MM.1S (cell line): ENCODE data around the gene KLHL35.

ENCODE experiments used
- DNase-seq: peaks from one replicate; pipeline ENCODE4 v3.0.0-alpha.2; 2015
- H2AFZ ChIP-seq: fragments of 300-600 bp; sonication (generic); 2 replicates; pipeline ENCODE4 v1.6.0; 2016; ENCODE audit warnings: antibody characterized with exemption, low read length
- H3F3A ChIP-seq: fragments of 300-600 bp; sonication (generic); 2 replicates; pipeline ENCODE4 v1.6.1; 2016; ENCODE audit warnings: mild to moderate bottlenecking, antibody characterized with exemption, low read length, moderate library complexity, mixed read lengths; ENCODE audit not compliant: insufficient read depth
- H3K27ac ChIP-seq: fragments of 300-600 bp; sonication (generic); 2 replicates; pipeline ENCODE4 v1.5.1; 2016; ENCODE audit warnings: mild to moderate bottlenecking, low read length
- H3K27me3 ChIP-seq: fragments of 300-600 bp; sonication (generic); replicated peaks from 2 replicates; pipeline ENCODE4 v1.6.0; 2016; ENCODE audit warnings: low read length; ENCODE audit not compliant: insufficient read depth
- H3K36me3 ChIP-seq: fragments of 300-600 bp; sonication (generic); replicated peaks from 2 replicates; pipeline ENCODE4 v1.6.1; 2016; ENCODE audit warnings: mild to moderate bottlenecking, low read length, mixed read lengths; ENCODE audit not compliant: insufficient read depth
- H3K4me1 ChIP-seq: fragments of 300-600 bp; sonication (generic); 2 replicates; pipeline ENCODE4 v1.6.1; 2016; ENCODE audit warnings: low read length, mixed read lengths
- H3K4me2 ChIP-seq: fragments of 300-600 bp; sonication (generic); 2 replicates; pipeline ENCODE4 v1.6.0; 2016; ENCODE audit warnings: low read depth, low read length
- H3K4me3 ChIP-seq: fragments of 300-600 bp; sonication (generic); 2 replicates; pipeline ENCODE4 v1.5.1; 2016; ENCODE audit warnings: low read length, mixed read lengths
- H3K79me2 ChIP-seq: fragments of 300-600 bp; sonication (generic); 2 replicates; pipeline ENCODE4 v1.6.1; 2016; ENCODE audit warnings: mixed run types, low read length, mixed read lengths
- H3K9ac ChIP-seq: fragments of 300-600 bp; sonication (generic); 2 replicates; pipeline ENCODE4 v1.6.1; 2016; ENCODE audit warnings: low read length, mixed read lengths
- H3K9me2 ChIP-seq: fragments of 300-600 bp; sonication (generic); replicated peaks from 2 replicates; pipeline ENCODE4 v1.6.1; 2016; ENCODE audit warnings: mild to moderate bottlenecking, low read length, mixed read lengths; ENCODE audit not compliant: insufficient read depth
- H3K9me3 ChIP-seq: fragments of 300-600 bp; sonication (generic); replicated peaks from 2 replicates; pipeline ENCODE4 v1.6.1; 2016; ENCODE audit warnings: mild to moderate bottlenecking, low read length, mixed read lengths; ENCODE audit not compliant: insufficient read depth
- H4K20me1 ChIP-seq: fragments of 300-600 bp; sonication (generic); 2 replicates; pipeline ENCODE4 v1.6.1; 2016; ENCODE audit warnings: mild to moderate bottlenecking, low read length, moderate library complexity, mixed read lengths; ENCODE audit not compliant: insufficient read depth
- CTCF ChIP-seq: fragments of 300-600 bp; sonication (generic); IDR thresholded peaks from 2 replicates; pipeline ENCODE4 v1.5.1; 2016; ENCODE audit warnings: antibody characterized with exemption, low read length, mixed read lengths
- EZH2 ChIP-seq: fragments of 300-600 bp; sonication (generic); optimal IDR thresholded peaks from 2 replicates; pipeline ENCODE3; 2017; ENCODE audit warnings: low read depth, mild to moderate bottlenecking, antibody characterized with exemption, low read length, mixed read lengths
- EZH2phosphoT487 ChIP-seq: fragments of 300-600 bp; sonication (generic); IDR thresholded peaks from 2 replicates; pipeline ENCODE4 v1.6.1; 2018; ENCODE audit warnings: antibody characterized with exemption, low read length

Gene KLHL35

DNA sequence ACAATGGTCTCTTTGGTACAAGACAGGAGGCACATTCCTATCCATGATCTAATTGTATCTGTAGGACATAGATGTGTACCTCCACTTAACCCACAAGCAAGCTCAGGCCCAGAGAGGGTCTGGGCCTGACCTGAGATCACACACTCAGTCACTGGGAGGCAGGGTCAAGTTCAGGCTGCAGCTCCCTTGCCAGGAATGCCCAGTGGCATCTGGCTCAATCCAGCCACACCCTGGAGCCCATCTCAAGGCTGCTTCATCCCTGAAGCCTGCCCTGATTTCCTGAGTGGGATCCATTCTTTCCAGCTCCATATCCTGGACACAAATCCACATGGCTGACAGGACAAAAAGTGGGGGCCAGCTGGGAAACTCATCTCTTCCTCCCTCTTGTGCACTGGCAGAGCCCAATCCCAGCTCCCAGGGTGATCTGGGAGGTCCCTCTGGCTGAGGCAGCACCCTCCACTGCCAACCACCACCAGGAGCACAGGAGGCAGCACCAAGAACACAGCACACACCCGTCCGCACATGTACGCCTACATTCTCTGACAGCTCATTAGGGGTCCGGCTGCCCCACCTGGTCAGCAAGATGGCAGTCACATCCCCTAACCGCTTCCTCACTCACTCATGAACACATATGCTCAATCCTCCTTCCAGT, 39.2 kb upstream of the KLHL35 start:
- no peak overlapping the region for H3K4me2 ChIP-seq
- H3K9me3 ChIP-seq: no peaks in the 10 kb centered on the region
- no peak for DNase-seq
- H3K27ac ChIP-seq: no peak overlapping the region
- TF ChIP-seq CTCF (no peak), EZH2phosphoT487 (no peak), EZH2 (no peak)
- no peaks in the 10 kb centered on the region for H3K4me1 ChIP-seq
- H3K36me3 ChIP-seq: no peaks in the 10 kb centered on the region
- H3K9me2 ChIP-seq: no peaks in the 10 kb centered on the region
- no peaks in the 10 kb centered on the region for H4K20me1 ChIP-seq
- no peak overlapping the region for H3K4me3 ChIP-seq
- H3F3A ChIP-seq: no peaks in the 10 kb centered on the region
- peaks cover 18% of the 10 kb centered on the region; the same call in 1 of the 2 replicates for H3K27me3 ChIP-seq
- H3K79me2 ChIP-seq: no peaks in the 10 kb centered on the region
- H2AFZ ChIP-seq: no peak overlapping the region
- no peak overlapping the region for H3K9ac ChIP-seq

DNA sequence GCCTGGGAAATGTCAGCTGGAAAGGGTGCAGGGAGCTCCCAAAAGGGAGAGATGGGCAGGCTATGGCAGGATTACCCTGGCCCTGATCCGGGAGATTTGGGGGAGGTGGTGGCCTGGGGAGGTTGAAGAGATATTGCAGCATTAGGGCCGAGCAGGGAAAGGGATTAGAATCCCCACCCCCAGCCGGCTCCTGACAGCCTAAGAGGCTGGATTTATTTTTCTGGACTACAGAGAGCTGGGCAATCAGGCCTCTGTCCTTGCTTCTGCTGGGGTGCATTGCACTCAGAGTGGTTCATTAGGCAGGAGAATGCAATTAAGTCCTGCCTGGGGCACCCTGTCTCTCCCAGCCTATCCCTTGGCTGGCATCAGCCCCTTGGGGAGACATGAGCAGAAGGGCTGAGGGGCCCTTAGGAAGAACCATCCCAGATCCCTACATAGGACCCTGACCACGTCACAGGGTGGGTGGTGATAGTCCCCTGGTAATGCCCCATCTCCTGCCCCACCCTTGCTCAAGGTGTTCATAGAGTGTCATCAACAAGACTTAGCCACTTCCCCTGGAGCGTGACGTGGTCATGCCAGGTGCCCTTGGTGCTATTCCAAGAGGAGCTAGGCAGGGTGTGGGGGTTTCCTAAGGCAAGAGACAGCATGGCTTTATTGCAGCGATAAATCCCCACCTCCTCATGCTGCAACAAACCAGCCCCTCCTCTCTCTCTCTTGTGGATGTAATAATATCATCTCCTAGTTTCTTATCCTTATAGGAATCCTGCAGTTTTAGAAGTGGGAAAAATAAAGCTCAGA, 38.4 kb upstream of the KLHL35 start:
- Histone ChIP-seq H3K9me2 (no peaks in the 10 kb centered on the region), H3K27ac (no peak overlapping the region), H3K36me3 (no peaks in the 10 kb centered on the region), H3K4me3 (no peak overlapping the region), H3F3A (no peaks in the 10 kb centered on the region), H3K4me1 (no peaks in the 10 kb centered on the region), H2AFZ (no peak overlapping the region), H3K27me3 (peaks cover 18% of the 10 kb centered on the region; the same call in 1 of the 2 replicates), H3K9ac (no peak overlapping the region), H3K9me3 (no peaks in the 10 kb centered on the region), H4K20me1 (no peaks in the 10 kb centered on the region), H3K79me2 (no peaks in the 10 kb centered on the region), H3K4me2 (no peak overlapping the region)
- TF ChIP-seq CTCF: no peak
- TF ChIP-seq EZH2phosphoT487: no peak
- no peak for TF ChIP-seq EZH2
- DNase-seq: no peak

DNA sequence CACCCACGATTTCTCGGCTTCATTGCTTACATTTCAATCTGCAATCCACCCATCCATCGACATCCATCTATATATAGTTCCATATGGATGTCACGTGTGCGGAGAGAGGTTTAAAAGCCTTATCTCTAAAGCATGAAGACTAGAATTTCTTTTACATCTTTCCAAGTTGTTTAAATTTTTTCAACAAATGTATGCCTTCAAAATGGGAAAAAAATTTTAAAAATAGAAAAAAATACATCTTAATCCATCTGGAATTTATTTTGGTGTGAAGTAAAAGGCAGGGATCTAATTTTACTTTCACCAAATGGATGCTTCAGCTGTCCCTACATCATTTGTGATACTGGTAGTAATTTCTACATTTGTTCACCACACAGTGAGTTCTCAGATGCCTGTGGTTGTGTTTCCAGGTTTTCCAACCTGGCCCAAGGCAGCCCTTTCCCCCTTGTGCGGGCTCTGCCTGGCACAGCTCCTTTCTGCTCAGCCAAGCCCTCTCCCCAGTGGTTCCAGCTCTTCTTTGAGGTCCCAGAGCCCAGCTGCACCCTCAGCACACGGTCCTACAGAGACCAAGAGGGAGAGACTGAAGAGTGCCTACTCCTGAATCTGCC, 37.6 kb upstream of the KLHL35 start:
- Histone ChIP-seq H3K36me3 (no peaks in the 10 kb centered on the region), H3K4me2 (no peak overlapping the region), H3K79me2 (no peaks in the 10 kb centered on the region), H3K9me2 (no peaks in the 10 kb centered on the region), H3K27me3 (peaks cover 18% of the 10 kb centered on the region; the same call in 1 of the 2 replicates), H3K9ac (no peak overlapping the region), H3K9me3 (no peaks in the 10 kb centered on the region), H3K4me1 (no peaks in the 10 kb centered on the region), H3K4me3 (no peak overlapping the region), H3K27ac (no peak overlapping the region), H3F3A (no peaks in the 10 kb centered on the region), H4K20me1 (no peaks in the 10 kb centered on the region), H2AFZ (no peak overlapping the region)
- TF ChIP-seq EZH2: no peak
- no peak for TF ChIP-seq CTCF
- no peak for TF ChIP-seq EZH2phosphoT487
- no peak for DNase-seq
